ENCODE measurements around the gene ANKDD1B. TPM values are rescaled to one million over a fixed set of nuclear protein-coding genes. Genes with fewer than 3 reads are reported as not detected.

The ANKDD1B gene
- total RNA-seq, 6 experiments from 2014 or later: 0.17 to 0.26 TPM; not detected in 4

- DNase-seq: no peak
- WGBS (ENCODE audit: insufficient coverage, low coverage, low lambda C conversion rate, missing lambda C conversion rate): 91% methylated on average over 2 of the region's 2 CpGs
- intact Hi-C loops (cut with DNase I): no loop called here
- Histone ChIP-seq H3K27me3 (no peaks in the 10 kb centered on the region), H3K4me1 (peaks cover 0 to 9% (median 0%) of the 10 kb centered on the region in 4 donors), H3K27ac (no peak overlapping the region), H3K36me3 (no peaks in the 10 kb centered on the region), H3K9me3 (no peaks in the 10 kb centered on the region), H3K4me3 (no peak overlapping the region)
- ATAC-seq: no peak
- no peak for TF ChIP-seq POLR2A (IDR thresholded peaks at IDR 0.05)
Observed at GRCh38 chr5:75664979-75665378, 53.7 kb downstream of the ANKDD1B start.

- no peak overlapping the region for H3K4me3 ChIP-seq
- H3K4me1 ChIP-seq: peaks cover 0 to 13% (median 0%) of the 10 kb centered on the region in 4 donors
- H3K36me3 ChIP-seq: no peaks in the 10 kb centered on the region
- no peak overlapping the region for H3K27ac ChIP-seq
- ATAC-seq (no peak), DNase-seq (no peak)
- TF ChIP-seq POLR2A (IDR thresholded peaks at IDR 0.05): no peak
- TF ChIP-seq CTCF (IDR thresholded peaks at IDR 0.05): no peak
- WGBS (ENCODE audit: insufficient coverage, low coverage, low lambda C conversion rate, missing lambda C conversion rate): 89% methylated on average over 6 of the region's 6 CpGs
- no peaks in the 10 kb centered on the region for H3K27me3 ChIP-seq
- H3K9me3 ChIP-seq: no peaks in the 10 kb centered on the region
- intact Hi-C loops (cut with DNase I): no loop called here
Observed at GRCh38 chr5:75666801-75667200, 55.5 kb downstream of the ANKDD1B start.

- H3K9me3 ChIP-seq: no peaks in the 10 kb centered on the region
- no peak for DNase-seq
- intact Hi-C loops (cut with DNase I): no loop called here
- H3K27ac ChIP-seq: no peak overlapping the region
- 47% methylated on average over 2 of the region's 2 CpGs for WGBS (ENCODE audit: insufficient coverage, low coverage, low lambda C conversion rate, missing lambda C conversion rate)
- H3K36me3 ChIP-seq: no peaks in the 10 kb centered on the region
- no peaks in the 10 kb centered on the region for H3K27me3 ChIP-seq
- ATAC-seq: no peak
- H3K4me3 ChIP-seq: no peak overlapping the region
- H3K4me1 ChIP-seq: peaks cover 0 to 13% (median 0%) of the 10 kb centered on the region in 4 donors
- TF ChIP-seq POLR2A (IDR thresholded peaks at IDR 0.05) (no peak), CTCF (IDR thresholded peaks at IDR 0.05) (no peak)
Observed at GRCh38 chr5:75667586-75667985, 56.3 kb downstream of the ANKDD1B start.

DNA sequence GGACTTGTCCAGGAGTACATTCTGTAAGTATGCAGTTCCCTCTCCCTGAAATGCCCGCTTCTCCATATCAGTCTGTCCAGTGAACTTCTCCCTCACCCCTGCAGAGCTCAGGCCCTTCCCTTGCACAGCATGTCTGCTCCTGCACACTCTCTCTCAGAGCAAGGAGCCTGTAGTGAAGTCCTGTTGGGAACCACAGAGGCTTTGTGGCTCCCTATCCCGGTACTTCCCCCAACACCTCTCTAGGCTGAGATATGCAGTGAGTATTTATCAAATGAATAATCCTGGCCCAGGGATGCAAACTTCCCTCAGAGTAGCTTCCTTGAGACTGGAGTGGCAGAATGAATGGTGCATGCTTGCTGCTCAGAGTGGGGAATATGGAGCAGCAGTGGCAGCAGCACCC, 57.2 kb downstream of the ANKDD1B start:
- no peak overlapping the region for H3K4me3 ChIP-seq
- DNase-seq: no peak

GRCh38 chr5:75668977-75669689, 57.9 kb downstream of the ANKDD1B start:
- intact Hi-C loops (cut with DNase I): no loop called here
- no peaks in the 10 kb centered on the region for H3K36me3 ChIP-seq
- peak overlapping the region in 2 of 3 donors; percentile 41 to 76 for H3K27ac ChIP-seq
- 4% methylated on average over 9 of the region's 10 CpGs for WGBS (ENCODE audit: insufficient coverage, low coverage, low lambda C conversion rate, missing lambda C conversion rate)
- peak overlapping the region in 2 of 3 donors; percentile 15 to 41 for H3K4me3 ChIP-seq
- no peaks in the 10 kb centered on the region for H3K9me3 ChIP-seq
- peaks cover 0 to 13% (median 0%) of the 10 kb centered on the region in 4 donors for H3K4me1 ChIP-seq
- peak in 2 of 3 donors; percentile 57 to 76 for DNase-seq
- peak; percentile 87 to 94 (median 91) for ATAC-seq
- no peak for TF ChIP-seq CTCF (IDR thresholded peaks at IDR 0.05)
- TF ChIP-seq POLR2A (IDR thresholded peaks at IDR 0.05): no peak
- no peaks in the 10 kb centered on the region for H3K27me3 ChIP-seq

More for the DNA sequence above, 57.2 kb downstream of the ANKDD1B start:
- H3K27ac ChIP-seq: no peak overlapping the region
- no peaks in the 10 kb centered on the region for H3K36me3 ChIP-seq
- H3K9me3 ChIP-seq: no peaks in the 10 kb centered on the region
- intact Hi-C loops (cut with DNase I): no loop called here
- no peak for TF ChIP-seq POLR2A (IDR thresholded peaks at IDR 0.05)
- peak in 3 of 4 donors; percentile 3 to 31 (median 25) for ATAC-seq
- H3K27me3 ChIP-seq: no peaks in the 10 kb centered on the region
- H3K4me1 ChIP-seq: peaks cover 0 to 13% (median 0%) of the 10 kb centered on the region in 4 donors
- WGBS (ENCODE audit: insufficient coverage, low coverage, low lambda C conversion rate, missing lambda C conversion rate): 80% methylated on average over 1 of the region's 2 CpGs

All from right lobe of liver (tissue), 6 donors.